IMR-90 (cell line): Measurements from ENCODE around the gene DMD. TPM values are rescaled to one million over a fixed set of nuclear protein-coding genes. Genes with fewer than 3 reads are reported as not detected.

Experiments used
- ATAC-seq: fragments of 200-7000 bp; cut with Tn5 transposase; 2 replicates; pipeline ENCODE4 v1.9.1; 2020; ENCODE audit warnings: low read depth, mild to moderate bottlenecking, moderate library complexity
- BruUV-seq: library from RNA; stranded (reverse); fragments of 400-500 nt; replicated peaks from 2 replicates; lab custom pipeline; 2021; lab: Mats Ljungman, UMichigan
- CTCF ChIA-PET: fragments of 300-600 bp; formaldehyde crosslinking; extraction: SDS; loops from one replicate; lab custom pipeline; 2021; ENCODE audit warnings: antibody characterized with exemption; lab: Yijun Ruan, JAX
- POLR2A ChIA-PET: fragments of 300-600 bp; sonication (Branson Sonifier 250); formaldehyde crosslinking; loops from one replicate; lab custom pipeline; 2022; ENCODE audit warnings: antibody characterized with exemption; ENCODE audit not compliant: unreplicated experiment; lab: Charles Lee
- DNase-seq: peaks from one replicate; pipeline ENCODE4 v3.0.0; 2013
- H2AFZ ChIP-seq: replicated peaks from 2 replicates; pipeline ENCODE3; 2013; ENCODE audit warnings: low read length, mild to moderate bottlenecking; ENCODE audit not compliant: poor library complexity
- H2AK5ac ChIP-seq: 2 replicates; pipeline ENCODE4 v1.6.1; 2013; ENCODE audit warnings: low read depth, low read length, inconsistent platforms
- H2AK9ac ChIP-seq: replicated peaks from 2 replicates; pipeline ENCODE3; 2013; ENCODE audit warnings: mild to moderate bottlenecking, low read depth, low read length, moderate library complexity; ENCODE audit not compliant: poor library complexity
- H2BK120ac ChIP-seq: 2 replicates; pipeline ENCODE4 v1.6.1; 2013; ENCODE audit warnings: low read depth, low read length, inconsistent platforms
- H2BK15ac ChIP-seq: 3 replicates; pipeline ENCODE4 v1.6.1; 2013; ENCODE audit warnings: low read depth, low read length, inconsistent platforms
- H2BK20ac ChIP-seq: 2 replicates; pipeline ENCODE4 v1.6.1; 2013; ENCODE audit warnings: low read depth, mild to moderate bottlenecking, inconsistent platforms, low read length, moderate library complexity
- H2BK5ac ChIP-seq: 2 replicates; pipeline ENCODE4 v1.6.1; 2013; ENCODE audit warnings: mild to moderate bottlenecking, low read depth, low read length, inconsistent platforms; ENCODE audit not compliant: poor library complexity, severe bottlenecking
- H3K14ac ChIP-seq: replicated peaks from 2 replicates; pipeline ENCODE4 v1.6.1; 2013; ENCODE audit warnings: low read depth, low read length, inconsistent platforms
- H3K18ac ChIP-seq: 2 replicates; pipeline ENCODE4 v1.6.1; 2013; ENCODE audit warnings: low read depth, low read length, control low read depth
- H3K23ac ChIP-seq: 2 replicates; pipeline ENCODE4 v1.6.1; 2013; ENCODE audit warnings: low read depth, low read length, inconsistent platforms
- H3K27ac ChIP-seq: 2 replicates; pipeline ENCODE4 v1.5.1; 2013; ENCODE audit warnings: mild to moderate bottlenecking, control low read depth, low read length; ENCODE audit not compliant: insufficient read depth
- H3K27me3 ChIP-seq: 2 replicates; pipeline ENCODE4 v1.6.1; 2013; ENCODE audit warnings: low read length; ENCODE audit not compliant: control insufficient read depth, insufficient read depth
- H3K36me3 ChIP-seq: 2 replicates; pipeline ENCODE4 v1.6.1; 2013; ENCODE audit warnings: low read length, mixed read lengths; ENCODE audit not compliant: control insufficient read depth, insufficient read depth
- H3K4ac ChIP-seq: 2 replicates; pipeline ENCODE4 v1.6.1; 2013; ENCODE audit warnings: low read depth, low read length, inconsistent platforms
- H3K4me1 ChIP-seq: 2 replicates; pipeline ENCODE4 v1.6.1; 2013; ENCODE audit warnings: low read length, mixed read lengths; ENCODE audit not compliant: control insufficient read depth, insufficient read depth
- H3K4me2 ChIP-seq: 2 replicates; pipeline ENCODE4 v1.6.1; 2013; ENCODE audit warnings: low read depth, mild to moderate bottlenecking, control low read depth, low read length, moderate library complexity
- H3K4me3 ChIP-seq: 2 replicates; pipeline ENCODE4 v1.5.1; 2013; ENCODE audit warnings: low read depth, mild to moderate bottlenecking, control low read depth, low read length, moderate library complexity; ENCODE audit not compliant: insufficient read depth
- H3K56ac ChIP-seq: 2 replicates; pipeline ENCODE4 v1.6.1; 2013; ENCODE audit warnings: low read length, inconsistent platforms; ENCODE audit not compliant: insufficient read depth; ENCODE audit errors: extremely low read depth
- H3K79me1 ChIP-seq, 2 experiments: 2 replicates each; pipeline ENCODE4 v1.6.1; 2013; ENCODE audit warnings: low read length in 2 of 2, inconsistent platforms in 1 of 2, low read depth in 1 of 2
- H3K9ac ChIP-seq: 2 replicates; pipeline ENCODE4 v1.6.1; 2013; ENCODE audit warnings: low read depth, low read length, control low read depth
- H3K9me1 ChIP-seq: 2 replicates; pipeline ENCODE4 v1.6.1; 2013; ENCODE audit warnings: low read length, inconsistent platforms; ENCODE audit not compliant: insufficient read depth
- H3K9me3 ChIP-seq: 2 replicates; pipeline ENCODE4 v1.6.1; 2013; ENCODE audit warnings: low read length; ENCODE audit not compliant: control insufficient read depth, insufficient read depth
- H4K20me1 ChIP-seq: 2 replicates; pipeline ENCODE4 v1.6.1; 2013; ENCODE audit warnings: low read length, inconsistent platforms; ENCODE audit not compliant: insufficient read depth
- H4K5ac ChIP-seq: 2 replicates; pipeline ENCODE4 v1.6.1; 2013; ENCODE audit warnings: mild to moderate bottlenecking, low read depth, low read length, control low read depth
- H4K8ac ChIP-seq, 2 experiments: 2 replicates each; pipeline ENCODE4 v1.6.1; 2013; ENCODE audit warnings: low read depth in 2 of 2, low read length in 2 of 2, control low read depth in 1 of 2, inconsistent platforms in 1 of 2
- H4K91ac ChIP-seq: 2 replicates; pipeline ENCODE4 v1.6.1; 2013; ENCODE audit warnings: low read depth, low read length, inconsistent platforms; ENCODE audit not compliant: insufficient read depth
- BHLHE40 ChIP-seq: fragments of 150-350 bp; IDR thresholded peaks from 2 replicates; pipeline ENCODE4 v1.6.1; 2016; ENCODE audit warnings: mild to moderate bottlenecking, low read depth, low read length
- CHD1 ChIP-seq: IDR thresholded peaks from 2 replicates; pipeline ENCODE4 v1.6.1; 2012; ENCODE audit warnings: low read depth, low read length, improper control_type of control experiment
- CTCF ChIP-seq: conservative IDR thresholded peaks from 2 replicates; pipeline ENCODE4 v1.5.1; 2012; ENCODE audit warnings: mild to moderate bottlenecking, low read depth, low read length, improper control_type of control experiment
- NFE2L2 ChIP-seq: fragments of 150-350 bp; IDR thresholded peaks from 2 replicates; pipeline ENCODE4 v1.6.1; 2016; ENCODE audit warnings: low read depth, mild to moderate bottlenecking, low read length
- RAD21 ChIP-seq: IDR thresholded peaks from 2 replicates; pipeline ENCODE4 v1.6.1; 2012; ENCODE audit warnings: low read length, improper control_type of control experiment
- SMC3 ChIP-seq: fragments of 150-350 bp; IDR thresholded peaks from 2 replicates; pipeline ENCODE4 v1.6.1; 2016; ENCODE audit warnings: low read depth, mild to moderate bottlenecking, antibody characterized with exemption, low read length, moderate library complexity
- WGBS, 2 experiments: methylation state at CpG; one replicate each; pipeline versions ENCODE4 v1.1.5 to v1.1.7; 2013; ENCODE audit warnings: missing lambda C conversion rate in 2 of 2; ENCODE audit not compliant: insufficient read length in 1 of 2; ENCODE audit errors: extremely low coverage in 2 of 2; 5-methylcytosine and 5-hydroxymethylcytosine counted together
- dilution Hi-C: fragments of 300-500 bp; cut with HindIII; formaldehyde crosslinking; loops from one replicate; pipeline ENCODE4 v1.14.3; 2018; ENCODE audit warnings: low sequenced_read_pairs; ENCODE audit not compliant: unreplicated experiment
- in situ Hi-C: fragments of 300-500 bp; cut with MboI; formaldehyde crosslinking; loops from 3 replicates; pipeline ENCODE4 v1.14.3; 2019; ENCODE audit warnings: low sequenced_read_pairs, inconsistent platforms, mixed read lengths
- intact Hi-C: fragments of 100-400 bp; cut with micrococcal nuclease; formaldehyde crosslinking; loops from 2 replicates; pipeline ENCODE4 v1.10.0; 2022
- polyA plus RNA-seq, 3 experiments: library from polyadenylated mRNA; depleted of rRNA; stranded (reverse); fragments of >200 nt; gene quantifications; 2 replicates each; pipeline ENCODE4 v1.2.3, GENCODE V29; 2012; ENCODE audit warnings: low replicate concordance in 1 of 3
- total RNA-seq: library from RNA; depleted of rRNA; stranded (reverse); fragments of >200 nt; gene quantifications from 2 replicates; pipeline ENCODE4 v1.2.3, GENCODE V29; 2012

Gene DMD
- total and polyA plus RNA-seq, 2 of the 4 experiments (the other 2 are of a cell fraction), result 6.6 to 11.8 TPM

GRCh38 chrX:31269914-31270313 lies 1941.4 kb downstream of the DMD start:
- no peak for ATAC-seq
- Histone ChIP-seq H3K4me2 (no peak overlapping the region), H3K27ac (no peak overlapping the region), H3K4me1 (no peaks in the 10 kb centered on the region), H2AK9ac (no peak overlapping the region), H2BK20ac (no peak overlapping the region), H4K8ac (no peak overlapping the region), H3K79me1 (0 out of 4 replicates have a peak, but pooled peaks cover 3 to 4% of the 10 kb centered on the region in 2 experiments), H4K91ac (no peak overlapping the region), H3K9me1 (no peaks in the 10 kb centered on the region), H3K14ac (no peak overlapping the region), H2AK5ac (no peak overlapping the region), H2BK120ac (no peak overlapping the region), H3K18ac (no peak overlapping the region), H3K36me3 (no peaks in the 10 kb centered on the region), H4K20me1 (no peaks in the 10 kb centered on the region), H3K4me3 (no peak overlapping the region), H4K5ac (no peak overlapping the region), H3K27me3 (no peaks in the 10 kb centered on the region), H2BK5ac (no peak overlapping the region), H2BK15ac (no peak overlapping the region), H2AFZ (no peak overlapping the region), H3K9ac (no peak overlapping the region), H3K23ac (no peak overlapping the region), H3K56ac (no peak overlapping the region), H3K4ac (no peak overlapping the region), H3K9me3 (no peaks in the 10 kb centered on the region)
- BruUV-seq, result no TSS peak
- CTCF ChIA-PET, result no interaction called here
- in situ Hi-C loops (no loop called here), intact Hi-C loops (loop anchor here (5.0 to 10.0 kb wide), 2 partner anchors 155 to 233 kb away; no protein-coding TSS in a partner anchor), dilution Hi-C loops (no loop called here)
- TF ChIP-seq RAD21 (no peak), BHLHE40 (no peak), SMC3 (no peak), NFE2L2 (no peak), CHD1 (no peak), CTCF (no peak)
- 44% methylated on average over 1 of the region's 3 CpGs; no CpG with 5 or more reads in 1 of the 2 experiments for WGBS, 2 experiments
- POLR2A ChIA-PET, result no interaction called here
- no peak for DNase-seq
